Measurements from ENCODE around the gene MVD.

Gene MVD

DNA sequence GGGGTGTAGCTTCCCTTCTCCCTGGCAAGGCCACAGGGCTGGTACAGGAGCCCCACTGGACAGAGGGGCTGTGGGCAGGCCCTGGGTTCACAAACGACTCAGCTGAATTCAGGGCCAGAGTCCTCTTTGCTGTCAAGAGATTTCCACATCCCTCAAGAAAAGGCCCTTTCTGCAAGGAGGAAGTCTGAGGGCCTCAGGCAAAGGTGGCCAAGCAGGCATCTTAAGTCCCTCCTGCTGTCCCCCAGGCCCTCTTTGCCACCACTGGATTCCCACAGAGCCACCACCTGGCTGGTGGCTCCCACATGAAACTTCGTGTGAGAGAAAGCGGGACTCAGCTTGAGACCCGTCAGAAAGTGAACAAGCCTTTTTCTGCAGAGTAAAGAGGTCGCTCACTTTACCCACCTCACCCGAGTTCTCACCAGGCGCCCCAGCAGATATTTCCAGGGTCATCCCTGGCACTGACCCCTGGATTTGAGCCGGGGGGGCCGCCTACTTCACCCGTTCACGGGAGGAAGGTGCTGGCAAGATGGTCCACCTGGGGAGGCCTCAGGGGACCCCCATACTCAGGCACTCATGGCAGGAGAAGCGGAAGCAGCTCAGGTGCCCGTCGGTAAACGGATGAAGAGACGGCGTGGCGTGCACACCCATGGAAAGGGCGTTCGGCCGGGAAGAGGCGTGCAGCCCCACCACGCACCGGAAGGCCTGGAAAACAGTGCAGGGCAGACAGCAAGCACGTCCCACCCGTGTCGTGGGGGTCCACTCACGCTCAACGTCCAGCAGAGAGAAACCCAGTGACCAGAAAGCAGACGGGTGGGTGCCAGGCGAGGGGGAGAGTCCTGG is 39.7 kb upstream of the MVD start:
- Histone ChIP-seq H3K36me3 (ENCODE audit: control insufficient read depth, insufficient read depth, low read length) (peaks cover 14% of the 10 kb centered on the region), H3K27me3 (ENCODE audit: control insufficient read depth, insufficient read depth, low read length) (no peaks in the 10 kb centered on the region), H3K4me3 (ENCODE audit: low read depth, low read length) (no peak overlapping the region), H3K9me3 (ENCODE audit: control insufficient read depth, insufficient read depth, low read length) (no peaks in the 10 kb centered on the region), H3K9ac (ENCODE audit: low read depth, low read length) (no peak overlapping the region), H3K4me1 (ENCODE audit: control insufficient read depth, insufficient read depth, low read length) (peaks cover 4% of the 10 kb centered on the region)

DNA sequence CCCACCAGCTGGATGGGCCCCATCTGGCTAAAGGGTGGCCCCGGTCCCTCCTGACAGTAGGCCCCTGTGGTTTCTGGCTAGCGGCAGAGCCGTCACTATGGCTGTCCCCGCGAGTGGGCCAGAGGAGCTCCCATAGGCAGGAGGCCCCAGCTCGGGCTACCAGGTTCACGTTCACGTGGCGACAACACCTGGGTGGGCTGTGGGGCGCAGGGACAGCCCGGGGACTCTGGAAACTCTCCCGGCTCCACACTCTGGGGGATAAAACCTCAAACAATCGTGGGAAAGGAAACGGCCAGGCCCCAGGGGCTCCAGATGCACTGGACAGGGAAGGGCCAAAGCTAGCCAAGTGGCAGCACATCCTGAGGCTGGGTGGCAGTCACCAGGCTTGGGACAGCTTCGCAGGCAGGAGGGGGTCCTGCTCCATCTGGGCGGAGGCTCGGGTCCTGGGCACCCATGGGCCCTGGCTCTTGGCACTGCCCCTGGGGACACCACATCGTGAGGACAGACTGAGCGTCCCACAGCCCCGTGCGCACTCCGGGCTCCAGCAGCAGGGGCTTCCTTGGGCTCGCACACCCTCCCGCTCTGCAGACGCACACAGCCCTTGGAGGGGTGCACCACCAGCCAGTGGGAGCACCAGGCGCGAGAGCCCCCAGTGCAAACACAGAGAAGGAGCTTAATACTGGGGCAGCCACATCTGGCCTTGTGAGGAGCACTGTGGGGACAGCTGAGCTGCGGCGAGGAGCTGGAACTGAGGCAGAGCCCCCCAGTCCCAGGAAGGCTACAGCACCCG is 38.9 kb upstream of the MVD start:
- H3K9me3 ChIP-seq (ENCODE audit: control insufficient read depth, insufficient read depth, low read length) = no peaks in the 10 kb centered on the region
- no peaks in the 10 kb centered on the region for H3K27me3 ChIP-seq (ENCODE audit: control insufficient read depth, insufficient read depth, low read length)
- H3K36me3 ChIP-seq (ENCODE audit: control insufficient read depth, insufficient read depth, low read length) = peaks cover 21% of the 10 kb centered on the region
- H3K4me1 ChIP-seq (ENCODE audit: control insufficient read depth, insufficient read depth, low read length) = no peaks in the 10 kb centered on the region
- no peak overlapping the region for H3K4me3 ChIP-seq (ENCODE audit: low read depth, low read length)
- H3K9ac ChIP-seq (ENCODE audit: low read depth, low read length) = no peak overlapping the region

DNA sequence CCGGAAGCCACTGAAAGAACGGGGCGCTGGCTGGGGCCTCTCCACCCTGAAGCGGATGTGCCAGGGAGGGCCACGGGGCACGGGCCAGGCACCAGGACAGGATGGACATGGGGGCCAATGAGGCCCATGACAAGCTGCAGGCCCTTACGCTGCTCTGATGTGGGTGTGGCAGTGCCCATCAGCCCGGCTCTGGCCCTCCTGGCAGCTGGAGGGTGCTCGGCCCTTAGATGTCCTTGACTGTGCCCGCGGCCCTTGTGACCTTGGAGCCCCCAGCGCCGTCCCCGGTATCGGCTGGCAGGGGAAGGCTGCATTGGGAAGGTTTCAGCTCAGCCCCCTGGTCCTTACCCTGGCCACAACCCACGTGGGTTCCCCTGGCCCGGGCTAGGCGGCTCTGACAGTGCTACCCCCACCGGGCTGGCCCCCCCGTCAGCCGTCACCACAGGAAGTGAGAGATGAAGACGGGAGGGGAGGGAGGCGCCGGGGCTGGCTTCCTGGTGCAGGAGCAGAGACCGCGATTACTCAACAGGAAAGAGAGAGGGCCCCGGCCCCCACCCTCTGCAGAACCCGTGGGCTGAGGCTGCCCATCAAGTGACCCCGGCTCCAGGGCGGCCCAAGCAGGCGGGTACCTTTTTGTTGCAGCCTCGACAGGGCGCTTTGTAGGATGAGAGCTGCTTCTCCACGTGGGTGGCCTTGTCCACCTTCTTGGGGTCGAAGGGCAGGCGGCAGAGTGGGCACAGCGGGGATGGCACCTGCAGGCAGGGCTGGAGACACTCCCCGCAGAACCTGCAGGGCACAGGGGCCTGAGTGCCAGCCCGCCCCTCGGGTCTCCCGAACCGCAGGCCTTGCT is 38.0 kb upstream of the MVD start:
- H3K36me3 ChIP-seq (ENCODE audit: control insufficient read depth, insufficient read depth, low read length) = peaks cover 24% of the 10 kb centered on the region
- no peaks in the 10 kb centered on the region for H3K4me1 ChIP-seq (ENCODE audit: control insufficient read depth, insufficient read depth, low read length)
- no peaks in the 10 kb centered on the region for H3K9me3 ChIP-seq (ENCODE audit: control insufficient read depth, insufficient read depth, low read length)
- no peak overlapping the region for H3K9ac ChIP-seq (ENCODE audit: low read depth, low read length)
- no peak overlapping the region for H3K4me3 ChIP-seq (ENCODE audit: low read depth, low read length)
- H3K27me3 ChIP-seq (ENCODE audit: control insufficient read depth, insufficient read depth, low read length) = no peaks in the 10 kb centered on the region

DNA sequence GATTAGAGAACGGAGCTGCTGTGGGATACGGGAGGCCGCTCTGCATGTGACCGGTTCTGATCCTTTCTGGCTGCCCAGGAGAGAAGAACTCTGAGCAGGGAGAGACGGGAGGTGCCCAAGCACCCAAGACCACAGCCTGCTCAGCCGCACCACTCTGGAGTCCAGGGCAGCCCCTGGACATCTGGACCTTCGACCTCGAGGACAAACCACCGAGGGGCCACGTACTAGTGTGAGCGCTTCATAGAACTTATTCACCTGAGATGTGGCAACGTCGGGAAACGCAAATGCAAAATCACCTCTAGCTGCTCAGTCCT is 37.4 kb upstream of the MVD start:
- Histone ChIP-seq H3K4me3 (ENCODE audit: low read depth, low read length) (no peak overlapping the region), H3K4me1 (ENCODE audit: control insufficient read depth, insufficient read depth, low read length) (no peaks in the 10 kb centered on the region), H3K27me3 (ENCODE audit: control insufficient read depth, insufficient read depth, low read length) (no peaks in the 10 kb centered on the region), H3K9ac (ENCODE audit: low read depth, low read length) (no peak overlapping the region), H3K36me3 (ENCODE audit: control insufficient read depth, insufficient read depth, low read length) (peaks cover 24% of the 10 kb centered on the region), H3K9me3 (ENCODE audit: control insufficient read depth, insufficient read depth, low read length) (no peaks in the 10 kb centered on the region)

DNA sequence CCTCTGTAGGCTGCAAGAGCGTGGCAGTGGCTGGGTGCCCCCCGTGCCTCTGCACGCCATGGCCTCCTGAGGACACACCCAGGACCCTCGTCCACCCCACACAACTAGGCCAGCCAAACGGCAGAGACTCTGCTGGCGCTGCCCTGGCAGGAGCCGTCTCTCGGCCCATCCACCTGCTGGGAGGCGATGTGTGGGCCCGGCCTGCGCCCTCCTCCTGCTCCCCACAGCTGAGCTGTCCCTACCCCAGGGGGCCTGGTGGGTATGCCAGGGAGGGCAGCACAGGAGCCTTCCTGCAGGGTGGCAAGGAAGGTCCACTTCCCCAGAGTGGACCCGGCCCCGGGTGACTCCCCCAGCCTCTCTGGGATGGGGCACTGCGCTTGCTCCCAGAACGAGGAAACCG is 36.3 kb upstream of the MVD start:
- H3K27me3 ChIP-seq (ENCODE audit: control insufficient read depth, insufficient read depth, low read length) = no peaks in the 10 kb centered on the region
- no peak overlapping the region for H3K9ac ChIP-seq (ENCODE audit: low read depth, low read length)
- H3K4me3 ChIP-seq (ENCODE audit: low read depth, low read length) = no peak overlapping the region
- H3K36me3 ChIP-seq (ENCODE audit: control insufficient read depth, insufficient read depth, low read length) = peaks cover 24% of the 10 kb centered on the region
- H3K4me1 ChIP-seq (ENCODE audit: control insufficient read depth, insufficient read depth, low read length) = no peaks in the 10 kb centered on the region
- H3K9me3 ChIP-seq (ENCODE audit: control insufficient read depth, insufficient read depth, low read length) = no peaks in the 10 kb centered on the region

DNA sequence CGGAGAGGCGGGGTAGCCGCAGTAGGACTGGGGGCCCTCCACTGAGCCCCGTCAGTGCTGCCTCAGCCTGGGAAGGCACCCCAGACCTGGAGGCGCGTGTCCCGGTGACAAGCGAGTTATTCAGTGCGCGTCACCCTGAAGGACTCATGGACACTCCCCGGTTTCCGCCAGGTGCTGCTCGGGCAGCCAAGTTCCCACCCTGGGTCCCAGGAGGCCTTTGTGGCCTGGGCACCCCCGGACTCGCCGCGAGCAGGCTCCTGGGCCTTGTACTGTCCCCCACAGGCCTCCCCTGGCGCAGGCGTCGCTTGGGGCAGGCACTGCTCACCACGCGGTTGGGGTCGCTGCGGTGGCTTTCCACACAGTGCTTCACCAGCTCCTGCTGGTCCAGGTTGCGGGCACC is 35.8 kb upstream of the MVD start:
- Histone ChIP-seq H3K9me3 (ENCODE audit: control insufficient read depth, insufficient read depth, low read length) (no peaks in the 10 kb centered on the region), H3K4me1 (ENCODE audit: control insufficient read depth, insufficient read depth, low read length) (no peaks in the 10 kb centered on the region), H3K4me3 (ENCODE audit: low read depth, low read length) (no peak overlapping the region), H3K27me3 (ENCODE audit: control insufficient read depth, insufficient read depth, low read length) (no peaks in the 10 kb centered on the region), H3K9ac (ENCODE audit: low read depth, low read length) (no peak overlapping the region), H3K36me3 (ENCODE audit: control insufficient read depth, insufficient read depth, low read length) (peaks cover 24% of the 10 kb centered on the region)

DNA sequence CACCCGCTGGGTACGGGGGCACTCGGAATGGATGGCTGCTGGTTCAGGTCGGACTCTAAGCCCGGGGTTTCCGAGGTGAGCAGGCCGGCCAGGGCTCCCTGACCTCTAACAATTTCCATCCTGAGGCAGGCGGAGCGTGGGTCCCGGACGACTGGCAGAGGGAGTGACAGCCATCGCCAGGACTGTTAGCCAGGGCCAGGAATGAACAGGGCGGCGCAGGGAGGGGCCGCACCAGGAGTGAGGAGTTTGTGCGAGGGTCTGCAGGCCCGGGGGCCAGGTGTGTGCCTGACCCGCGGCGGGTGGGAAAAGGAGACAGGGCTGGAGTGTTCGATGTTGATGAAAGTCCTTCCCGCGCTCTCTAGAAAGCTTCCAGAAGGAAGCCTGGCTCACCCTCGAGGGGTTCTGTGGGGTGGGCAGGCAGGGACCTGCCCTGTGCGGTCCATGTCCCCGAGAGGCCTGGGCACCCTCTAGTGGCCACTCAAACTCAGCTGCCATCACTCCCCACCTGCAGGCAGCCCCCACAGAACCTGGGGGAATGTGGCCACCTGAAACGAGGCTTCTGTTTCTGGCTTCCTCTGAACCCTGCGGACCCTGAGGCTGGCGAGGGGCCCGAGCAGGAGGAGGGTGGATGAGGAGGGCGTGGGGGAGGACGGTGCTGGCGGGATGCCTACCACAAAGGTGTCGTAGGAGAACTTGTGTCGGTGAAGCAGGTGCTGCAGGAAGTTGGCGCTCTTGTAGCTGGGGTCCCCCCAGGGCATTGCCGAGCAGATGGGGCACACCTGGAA is 35.1 kb upstream of the MVD start:
- Histone ChIP-seq H3K27me3 (ENCODE audit: control insufficient read depth, insufficient read depth, low read length) (no peaks in the 10 kb centered on the region), H3K4me3 (ENCODE audit: low read depth, low read length) (no peak overlapping the region), H3K9ac (ENCODE audit: low read depth, low read length) (no peak overlapping the region), H3K9me3 (ENCODE audit: control insufficient read depth, insufficient read depth, low read length) (no peaks in the 10 kb centered on the region), H3K4me1 (ENCODE audit: control insufficient read depth, insufficient read depth, low read length) (no peaks in the 10 kb centered on the region), H3K36me3 (ENCODE audit: control insufficient read depth, insufficient read depth, low read length) (peaks cover 24% of the 10 kb centered on the region)

DNA sequence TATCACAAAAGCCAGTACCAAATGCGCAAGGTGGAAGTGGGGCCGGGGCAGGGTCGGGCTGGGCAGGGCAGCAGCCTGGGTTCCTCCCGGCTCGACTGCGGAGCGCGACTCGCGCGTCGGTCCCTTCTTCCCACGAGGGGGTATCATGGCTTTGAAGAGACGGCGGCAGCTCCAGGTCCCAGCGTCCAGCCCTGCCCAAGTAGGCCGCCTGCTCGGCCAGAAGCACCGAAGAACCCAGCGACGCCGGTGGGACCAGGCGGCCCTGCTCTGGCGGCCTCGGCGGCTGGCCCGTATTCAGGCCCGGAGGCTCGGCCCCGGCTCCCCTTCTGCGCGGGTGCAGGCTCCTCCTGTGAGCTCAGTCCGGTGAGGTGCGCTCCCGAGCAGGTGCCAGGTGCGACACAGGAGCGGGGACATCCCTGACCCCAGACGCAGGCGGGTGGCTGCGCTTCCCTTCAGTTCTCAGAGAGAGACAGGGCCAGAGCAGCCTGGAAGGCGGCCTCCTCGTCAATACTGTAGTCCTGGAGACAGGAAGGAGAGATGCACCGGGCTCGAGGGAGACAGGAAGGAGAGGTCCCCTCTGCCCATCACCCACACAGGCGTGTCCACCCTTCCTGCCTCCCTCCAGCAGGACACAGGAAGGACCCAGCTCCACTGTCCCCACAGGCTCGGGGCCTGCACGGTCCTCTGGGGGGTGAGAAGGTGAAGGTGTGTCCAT is 34.4 kb upstream of the MVD start:
- Histone ChIP-seq H3K4me1 (ENCODE audit: control insufficient read depth, insufficient read depth, low read length) (no peaks in the 10 kb centered on the region), H3K36me3 (ENCODE audit: control insufficient read depth, insufficient read depth, low read length) (peaks cover 24% of the 10 kb centered on the region), H3K27me3 (ENCODE audit: control insufficient read depth, insufficient read depth, low read length) (no peaks in the 10 kb centered on the region), H3K9me3 (ENCODE audit: control insufficient read depth, insufficient read depth, low read length) (no peaks in the 10 kb centered on the region), H3K4me3 (ENCODE audit: low read depth, low read length) (no peak overlapping the region), H3K9ac (ENCODE audit: low read depth, low read length) (no peak overlapping the region)

DNA sequence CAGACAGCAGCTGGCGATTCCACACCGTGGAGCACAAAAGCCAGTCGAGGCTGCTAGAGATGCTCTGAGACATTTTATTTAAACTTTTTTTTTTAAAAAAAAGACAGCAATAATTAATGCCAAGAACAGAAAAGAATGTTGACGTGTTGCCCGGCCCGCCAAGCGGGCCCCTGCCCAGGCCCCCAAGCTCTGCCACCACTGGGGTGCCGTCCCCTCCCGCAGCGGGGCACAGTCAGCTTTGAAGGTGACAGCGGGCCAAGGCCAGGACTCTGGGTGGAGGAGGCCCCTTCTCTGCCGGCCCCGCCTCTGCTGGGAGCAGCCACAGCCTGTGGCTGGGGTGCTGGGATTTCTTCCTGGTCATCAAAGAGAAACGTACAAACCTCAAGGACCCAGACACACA is 33.5 kb upstream of the MVD start:
- Histone ChIP-seq H3K36me3 (ENCODE audit: control insufficient read depth, insufficient read depth, low read length) (peaks cover 24% of the 10 kb centered on the region), H3K4me3 (ENCODE audit: low read depth, low read length) (no peak overlapping the region), H3K27me3 (ENCODE audit: control insufficient read depth, insufficient read depth, low read length) (no peaks in the 10 kb centered on the region), H3K9me3 (ENCODE audit: control insufficient read depth, insufficient read depth, low read length) (no peaks in the 10 kb centered on the region), H3K9ac (ENCODE audit: low read depth, low read length) (no peak overlapping the region), H3K4me1 (ENCODE audit: control insufficient read depth, insufficient read depth, low read length) (no peaks in the 10 kb centered on the region)

DNA sequence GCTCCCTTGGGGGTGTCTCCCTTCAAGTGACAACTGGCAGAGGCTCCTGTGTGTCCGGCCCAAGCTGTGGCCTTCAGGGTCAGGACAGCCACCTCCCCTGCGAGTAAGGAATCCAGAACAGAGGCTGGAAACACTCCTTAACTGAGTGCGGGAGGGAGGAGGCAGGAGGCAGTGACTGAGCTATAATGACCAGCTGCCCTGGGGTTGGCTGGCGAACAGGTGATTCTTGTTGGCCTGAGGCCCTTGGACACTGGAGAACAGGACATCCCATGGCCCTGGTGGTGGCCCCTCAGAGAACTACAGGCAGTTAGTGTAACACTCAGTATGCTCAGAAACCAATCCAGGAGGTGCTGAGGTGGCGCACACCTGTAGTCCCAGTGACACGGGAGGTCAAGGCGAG is 32.9 kb upstream of the MVD start:
- Histone ChIP-seq H3K9me3 (ENCODE audit: control insufficient read depth, insufficient read depth, low read length) (no peaks in the 10 kb centered on the region), H3K36me3 (ENCODE audit: control insufficient read depth, insufficient read depth, low read length) (peaks cover 23% of the 10 kb centered on the region), H3K9ac (ENCODE audit: low read depth, low read length) (no peak overlapping the region), H3K27me3 (ENCODE audit: control insufficient read depth, insufficient read depth, low read length) (no peaks in the 10 kb centered on the region), H3K4me3 (ENCODE audit: low read depth, low read length) (no peak overlapping the region), H3K4me1 (ENCODE audit: control insufficient read depth, insufficient read depth, low read length) (no peaks in the 10 kb centered on the region)

DNA sequence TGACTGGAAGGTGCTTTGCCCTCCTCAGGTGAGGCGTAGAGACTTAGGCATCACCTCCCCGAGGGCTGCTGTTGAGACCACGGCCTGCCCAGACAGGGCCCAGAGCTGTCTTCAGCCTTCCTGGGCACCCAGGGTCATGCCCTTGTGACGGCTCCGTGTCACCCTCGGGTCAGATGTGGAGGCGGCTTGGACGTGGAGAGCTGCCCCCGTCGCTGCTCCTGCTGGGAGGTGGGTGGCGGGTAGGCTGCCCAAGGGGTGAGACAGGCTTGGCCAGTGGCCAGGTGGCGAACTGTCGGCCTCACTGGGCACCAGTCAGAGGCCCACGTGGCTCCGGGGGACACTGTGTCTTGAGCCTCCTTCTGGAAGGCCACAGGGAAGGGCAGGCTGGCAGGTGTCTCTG is 32.3 kb upstream of the MVD start:
- H3K9me3 ChIP-seq (ENCODE audit: control insufficient read depth, insufficient read depth, low read length) = no peaks in the 10 kb centered on the region
- peaks cover 19% of the 10 kb centered on the region for H3K36me3 ChIP-seq (ENCODE audit: control insufficient read depth, insufficient read depth, low read length)
- H3K9ac ChIP-seq (ENCODE audit: low read depth, low read length) = no peak overlapping the region
- no peak overlapping the region for H3K4me3 ChIP-seq (ENCODE audit: low read depth, low read length)
- no peaks in the 10 kb centered on the region for H3K4me1 ChIP-seq (ENCODE audit: control insufficient read depth, insufficient read depth, low read length)
- no peaks in the 10 kb centered on the region for H3K27me3 ChIP-seq (ENCODE audit: control insufficient read depth, insufficient read depth, low read length)
